SK-N-MC (cell line): ENCODE data around the gene ZNF362.

Source experiments
- EZH2 ChIP-seq: fragments of 200-600 bp; sonication (generic); IDR thresholded peaks from one replicate; pipeline ENCODE4 v1.6.1; 2017; ENCODE audit warnings: antibody characterized with exemption
- FOXP2 ChIP-seq: optimal IDR thresholded peaks from 2 replicates; pipeline ENCODE3; 2011; ENCODE audit warnings: mild to moderate bottlenecking, moderate library complexity; ENCODE audit not compliant: insufficient read depth; ENCODE audit errors: extremely low read length, control extremely low read depth
- POLR2AphosphoS5 ChIP-seq: IDR thresholded peaks from 2 replicates; pipeline ENCODE4 v1.6.1; 2012; ENCODE audit warnings: mild to moderate bottlenecking, low read depth, low read length, borderline replicate concordance

DNA sequence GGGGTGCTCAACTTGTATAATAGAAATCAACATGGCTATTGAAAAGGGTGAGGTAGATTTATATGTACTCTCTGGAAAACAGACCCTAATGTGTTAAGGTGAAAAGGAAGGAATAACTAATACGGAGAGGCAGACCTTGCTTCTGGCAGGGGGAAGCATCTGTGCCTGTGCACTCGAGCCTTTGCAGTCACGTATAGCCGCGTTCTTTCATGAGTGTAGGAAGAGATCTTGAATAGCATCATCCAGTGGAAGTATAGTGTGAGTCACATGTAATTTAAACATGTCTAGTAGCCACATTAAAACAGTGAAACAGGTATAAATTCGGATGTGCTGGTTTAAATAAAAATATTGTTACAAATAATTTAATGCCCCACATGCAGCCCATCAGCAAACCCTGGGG lies 61.7 kb downstream of the ZNF362 start:
- TF ChIP-seq EZH2 = no peak
- TF ChIP-seq POLR2AphosphoS5 = no peak
- no peak for TF ChIP-seq FOXP2
